Left forelimb (tissue), 1 donor: Measurements from ENCODE around the gene PRAMEF4.
"Not testable (repeated sequence)": the region's sequence is repeated elsewhere in the genome, so short reads cannot be mapped to it uniquely, and the experiment has no call there.

Experiments
- DNase-seq: peaks from one replicate; pipeline ENCODE4 v3.0.0-alpha.2; 2018; ENCODE audit warnings: low spot score

PRAMEF4 gene

GRCh38 chr1:12886101-12886500 is at the start of gene PRAMEF4:
PRAMEF4 (minus strand) TSS chr1:12886201; CDS start chr1:12883394, 2,807 bp downstream.
- DNase-seq: not testable (repeated sequence)

- not testable (repeated sequence) for DNase-seq
These were observed 38.4 kb upstream of the PRAMEF4 start for GRCh38 chr1:12924368-12924767.

GRCh38 chr1:12921749-12922148 is 35.7 kb upstream of the PRAMEF4 start:
- DNase-seq: not testable (repeated sequence)

GRCh38 chr1:12916310-12916709 is 30.3 kb upstream of the PRAMEF4 start, which contains the start of gene PRAMEF7:
PRAMEF7 (plus strand) TSS chr1:12916610; CDS start chr1:12917693, 1,083 bp downstream.
- not testable (repeated sequence) for DNase-seq

- not testable (repeated sequence) for DNase-seq
These were observed 18.0 kb upstream of the PRAMEF4 start for GRCh38 chr1:12903793-12904572.

- not testable (repeated sequence) for DNase-seq
These were observed 13.2 kb upstream of the PRAMEF4 start for GRCh38 chr1:12899186-12899585.

GRCh38 chr1:12898170-12898569 is 12.2 kb upstream of the PRAMEF4 start, which contains the start of gene PRAMEF10:
PRAMEF10 (minus strand) TSS chr1:12898270; CDS start chr1:12895847, 2,423 bp downstream.
- not testable (repeated sequence) for DNase-seq

- DNase-seq: not testable (repeated sequence)
These were observed 7.5 kb downstream of the PRAMEF4 start for GRCh38 chr1:12878453-12878852.

GRCh38 chr1:12863131-12863880 is 22.7 kb downstream of the PRAMEF4 start:
- DNase-seq: not testable (repeated sequence)

GRCh38 chr1:12856786-12857185 is 29.2 kb downstream of the PRAMEF4 start, which contains the start of gene PRAMEF2:
PRAMEF2 (plus strand) TSS chr1:12857086; CDS start chr1:12859010, 1,924 bp downstream.
- not testable (repeated sequence) for DNase-seq

GRCh38 chr1:12851779-12852178 is 34.2 kb downstream of the PRAMEF4 start:
- DNase-seq: no peak

GRCh38 chr1:12848620-12849019 is 37.4 kb downstream of the PRAMEF4 start, which contains the start of gene HNRNPCL1:
HNRNPCL1 (minus strand) TSS chr1:12848720; CDS start chr1:12848289, 431 bp downstream.
- not testable (repeated sequence) for DNase-seq

GRCh38 chr1:12833251-12833650 is 52.8 kb downstream of the PRAMEF4 start:
- DNase-seq: not testable (repeated sequence)

- not testable (repeated sequence) for DNase-seq
These were observed 54.7 kb downstream of the PRAMEF4 start, which contains the start of gene PRAMEF11 for GRCh38 chr1:12831310-12831709. PRAMEF11 (minus strand) TSS chr1:12831410; CDS start chr1:12828789, 2,621 bp downstream.
